ENCODE results near the gene GYS2.
"Not testable (repeated sequence)": the region's sequence is repeated elsewhere in the genome, so short reads cannot be mapped to it uniquely, and the experiment has no call there.

GYS2 gene

DNA sequence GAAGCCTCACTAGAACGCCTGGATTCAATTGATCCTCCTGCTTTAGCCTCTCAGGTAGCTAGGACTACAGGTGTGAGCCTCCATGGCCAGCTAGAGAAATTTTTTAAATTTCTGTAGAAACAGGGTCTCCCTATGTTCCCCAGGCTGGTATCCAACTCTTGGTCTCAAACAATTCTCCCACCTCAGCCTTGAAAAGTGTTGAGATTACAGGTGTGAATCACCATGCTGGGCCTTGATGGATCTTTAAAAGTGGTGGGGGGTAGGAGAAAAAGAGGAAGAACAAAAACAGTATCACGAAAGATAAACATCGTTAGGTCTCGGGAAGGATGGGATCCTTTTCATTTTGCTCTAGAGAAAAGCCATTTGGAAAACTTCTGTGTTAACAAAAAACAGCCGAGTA lies 4.5 kb downstream of the GYS2 start:
- DNase-seq: no peak

DNA sequence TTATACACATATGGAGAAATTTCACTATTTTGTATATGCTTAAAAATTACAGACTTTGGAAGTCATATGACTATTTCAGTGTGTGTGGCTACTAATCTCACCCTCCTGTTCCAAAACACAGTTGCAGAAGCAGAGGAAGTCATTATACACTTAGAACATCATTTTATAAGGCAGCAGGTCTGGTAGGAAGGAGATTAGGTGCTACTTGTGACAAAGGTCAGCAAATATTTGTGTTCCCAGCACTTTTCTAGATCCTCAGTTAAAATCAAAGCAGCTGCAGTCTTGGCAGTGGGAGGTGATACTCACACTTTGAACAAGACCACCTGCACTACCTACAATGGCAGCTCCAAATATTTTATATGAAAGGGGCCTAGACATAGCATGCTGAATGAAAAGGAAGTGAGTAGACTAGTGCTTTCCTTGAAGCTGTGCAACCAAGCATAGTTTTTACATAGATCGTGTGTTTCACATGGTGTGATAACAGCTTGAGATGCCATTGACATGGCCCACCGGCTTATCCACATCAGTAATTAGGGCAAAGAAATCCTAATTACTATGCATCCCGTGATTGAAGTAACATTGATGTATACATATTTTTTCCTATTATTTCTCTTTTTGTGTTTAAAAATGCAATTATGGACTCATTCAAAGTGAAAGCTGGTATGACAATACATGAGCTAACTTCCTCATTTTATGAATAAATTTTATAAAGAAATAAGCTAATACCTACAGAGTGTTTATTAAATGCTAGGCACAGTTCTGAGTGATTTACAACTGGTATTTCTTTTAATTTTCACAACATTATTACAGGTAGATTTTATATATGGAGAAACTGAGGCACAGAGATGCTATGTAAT lies 5.3 kb downstream of the GYS2 start:
- no peak for DNase-seq

DNA sequence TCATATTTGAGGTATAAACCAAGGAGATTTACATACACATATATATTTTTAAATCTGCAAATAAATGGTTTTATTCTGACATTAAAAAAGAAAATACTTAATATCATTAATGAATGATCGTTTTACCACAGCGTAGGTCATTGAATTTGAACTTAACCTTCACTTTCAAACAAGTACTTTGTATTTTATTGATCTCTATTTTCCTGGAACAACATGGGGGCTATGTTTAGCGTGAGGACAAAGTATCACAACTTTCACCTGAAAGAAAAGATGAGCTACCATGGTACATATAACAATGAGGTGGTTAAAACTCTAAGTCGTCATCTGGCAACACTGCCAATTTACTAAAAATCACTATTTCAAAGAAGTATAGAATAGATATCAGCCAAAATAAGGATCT lies 6.0 kb downstream of the GYS2 start:
- DNase-seq: no peak

DNA sequence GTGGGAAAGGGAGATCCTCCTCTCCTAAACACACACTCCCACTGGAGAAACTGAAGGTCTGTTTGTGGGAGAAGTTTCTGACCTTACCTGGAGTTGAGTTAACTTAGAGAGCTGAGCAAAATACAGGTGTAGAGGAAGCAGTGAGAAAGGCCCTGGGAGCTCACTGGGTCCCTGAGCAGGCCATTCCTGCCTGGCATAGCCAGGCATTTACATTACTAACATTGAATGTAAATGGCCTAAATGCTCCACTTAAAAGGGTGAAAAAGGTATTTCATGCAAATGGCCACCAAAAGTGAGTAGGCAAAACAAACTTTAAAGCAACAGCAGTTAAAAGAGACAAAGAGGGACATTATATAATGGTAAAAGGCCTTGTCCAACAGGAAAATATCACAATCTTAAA lies 9.3 kb downstream of the GYS2 start:
- DNase-seq: not testable (repeated sequence)

DNA sequence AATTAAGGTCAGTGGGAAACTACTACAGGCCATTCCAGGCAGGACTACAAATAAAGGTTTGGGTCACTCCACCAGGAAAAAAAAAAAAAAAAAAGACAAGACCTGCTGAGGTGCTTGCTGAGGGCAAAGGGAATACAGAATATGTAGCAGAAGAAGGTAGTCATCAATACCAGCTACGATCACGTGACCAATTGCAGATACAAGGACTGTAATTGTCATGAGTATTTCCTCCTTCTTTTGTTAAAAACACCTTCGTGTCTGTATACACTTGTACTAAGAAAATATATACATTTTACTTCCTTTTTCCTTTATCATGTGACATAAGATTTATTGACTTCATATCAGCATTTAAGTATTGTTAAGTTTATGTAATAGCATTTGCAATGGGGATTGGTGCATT lies 19.2 kb downstream of the GYS2 start:
- no peak for DNase-seq

DNA sequence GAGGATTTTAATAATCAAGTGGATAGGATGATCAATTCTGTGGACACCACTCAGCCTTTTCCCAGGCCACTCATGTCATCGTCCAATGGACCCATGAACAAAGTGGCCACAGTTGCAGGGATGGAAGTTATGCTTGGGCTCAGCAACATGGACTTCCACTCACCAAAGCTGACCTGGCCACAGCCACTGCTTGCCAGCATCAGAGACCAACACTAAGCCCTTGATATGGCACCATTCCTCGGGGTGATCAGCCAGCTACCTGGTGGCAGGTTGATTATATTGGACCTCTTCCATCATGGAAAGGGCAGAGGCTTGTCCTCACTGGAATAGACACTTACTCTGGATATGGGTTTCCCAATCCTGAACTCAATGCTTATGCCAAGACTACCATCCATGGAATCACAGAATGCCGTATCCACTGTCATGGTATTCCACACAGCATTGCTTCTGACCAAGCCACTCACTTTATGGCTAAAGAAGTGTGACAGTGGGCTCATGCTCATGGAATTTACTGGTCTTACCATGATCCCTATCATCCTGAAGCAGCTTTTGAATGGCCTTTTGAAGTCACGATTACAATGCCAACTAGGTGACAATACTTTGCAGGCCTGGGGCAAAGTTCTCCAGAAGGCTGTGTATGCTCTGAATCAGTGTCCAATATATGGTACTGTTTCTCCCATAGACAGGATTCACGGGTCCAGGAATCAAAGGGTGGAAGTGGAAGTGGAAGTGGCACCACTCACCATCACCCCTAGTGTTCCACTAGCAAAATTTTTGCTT lies 20.1 kb downstream of the GYS2 start:
- not testable (repeated sequence) for DNase-seq

DNA sequence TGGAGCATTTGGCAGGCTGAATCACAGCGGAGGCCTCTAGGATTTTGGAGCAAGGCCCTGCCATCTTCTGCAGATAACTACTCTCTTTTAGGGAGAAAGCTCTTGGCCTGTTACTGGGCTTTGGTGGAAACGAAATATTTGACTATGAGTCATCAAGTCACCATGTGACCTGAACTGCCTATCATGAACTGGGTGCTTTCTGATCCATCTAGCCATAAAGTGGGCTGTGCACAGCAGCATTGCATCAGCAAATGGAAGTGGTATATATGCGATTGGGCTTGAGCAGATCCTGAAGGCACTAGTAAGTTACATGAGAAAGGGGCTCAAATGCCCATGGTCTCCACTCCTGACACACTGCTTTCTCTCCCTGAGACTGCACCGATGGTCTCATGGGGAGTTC lies 21.1 kb downstream of the GYS2 start:
- DNase-seq: no peak

DNA sequence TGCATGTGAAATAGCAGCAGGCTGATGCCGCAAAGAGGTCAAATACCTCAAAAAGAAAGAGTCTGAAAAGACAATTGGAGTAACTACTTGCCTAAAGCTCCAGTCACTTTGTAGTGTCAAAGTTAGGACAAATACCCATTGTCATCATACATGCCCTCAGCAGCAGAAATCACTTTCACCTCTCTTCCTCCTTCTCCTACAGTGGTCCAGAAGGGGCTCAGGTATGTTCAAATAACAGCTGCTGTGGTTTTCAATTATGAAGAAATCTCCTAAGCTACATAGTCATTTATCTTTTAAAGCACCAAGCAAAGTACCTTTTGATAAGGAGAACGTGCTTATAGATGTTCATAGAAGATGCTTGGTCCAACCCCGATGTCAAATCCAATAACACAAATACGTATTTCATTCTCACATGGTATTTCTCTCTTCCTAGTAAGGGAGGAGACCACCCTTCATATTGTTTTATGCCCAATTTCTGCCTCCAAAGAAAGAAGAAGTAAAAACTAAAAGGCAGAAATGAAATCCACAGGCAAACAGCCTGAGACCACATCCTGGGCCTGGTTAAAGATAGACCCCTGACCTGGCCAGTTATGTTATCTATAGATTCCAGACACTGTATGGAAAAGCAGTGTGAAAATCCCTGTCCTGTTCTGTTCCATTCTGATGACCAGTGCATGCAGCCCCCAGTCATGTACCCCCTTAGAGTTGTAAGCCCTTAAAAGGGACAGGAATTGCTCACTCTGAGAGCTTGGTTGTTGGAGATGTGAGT lies 23.7 kb downstream of the GYS2 start:
- no peak for DNase-seq

DNA sequence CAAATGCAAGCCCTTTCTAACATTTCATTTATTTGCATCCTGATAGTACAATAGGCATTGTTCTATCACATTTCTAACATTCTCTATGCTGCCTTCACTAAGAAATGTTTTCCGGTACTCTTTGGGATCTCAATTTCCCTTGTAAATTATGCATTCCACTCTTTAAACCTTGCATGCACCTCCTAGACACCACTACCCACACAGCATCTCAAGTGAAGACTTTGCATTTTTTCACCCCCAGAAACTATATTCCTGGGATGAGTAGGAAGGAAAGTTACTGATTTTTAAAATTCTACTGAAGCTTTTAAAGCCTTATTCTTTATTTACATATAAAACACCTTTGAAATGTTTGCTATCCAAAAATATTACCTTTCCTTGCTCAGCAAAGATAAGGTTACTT lies 27.1 kb downstream of the GYS2 start:
- no peak for DNase-seq

DNA sequence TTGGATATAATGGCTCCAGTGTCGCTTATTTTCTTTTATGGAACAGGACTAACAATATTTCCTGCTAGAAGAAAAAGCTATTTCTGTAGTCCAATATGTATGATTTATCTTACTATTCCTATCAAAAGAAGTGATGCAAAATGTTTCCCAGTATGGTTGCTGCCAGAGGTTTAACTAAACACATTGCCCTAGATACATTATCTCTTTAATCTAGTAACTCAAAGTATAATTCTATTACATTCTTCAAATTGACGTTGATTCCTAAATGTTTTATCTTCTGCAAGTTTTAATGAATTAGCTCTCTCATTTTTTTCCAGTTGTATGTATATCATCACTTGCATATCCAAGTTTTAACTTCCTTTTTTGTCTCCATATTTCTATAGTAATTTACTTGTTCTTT lies 28.2 kb downstream of the GYS2 start:
- no peak for DNase-seq

DNA sequence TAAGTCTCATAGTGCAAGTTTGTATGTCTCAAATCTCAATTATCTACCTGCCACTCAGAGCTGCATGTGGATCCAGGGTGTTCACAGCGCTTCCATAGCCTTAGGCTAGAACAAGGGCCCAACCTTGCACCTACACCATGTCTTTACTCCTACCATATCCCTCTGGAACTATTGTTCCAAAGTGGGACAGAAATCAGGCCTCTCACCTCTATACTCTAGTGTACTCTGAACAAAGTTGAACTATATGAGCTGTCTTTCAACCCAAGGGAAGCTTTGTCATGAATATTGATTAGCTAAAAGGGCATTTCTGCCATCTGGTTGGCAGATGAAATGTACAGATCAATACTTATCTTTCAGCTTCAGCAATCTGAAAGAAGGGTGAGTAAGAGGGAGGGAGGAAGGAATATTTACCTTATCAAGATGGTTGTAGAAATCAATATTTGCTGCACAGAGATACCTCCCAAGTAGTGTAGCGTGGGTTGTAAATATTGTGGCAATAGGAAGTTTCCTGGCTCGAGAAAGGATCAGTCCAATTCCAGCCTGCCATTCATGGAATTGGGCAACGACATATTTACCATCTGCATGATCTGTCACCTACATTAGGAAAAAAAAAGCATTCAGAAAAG lies 30.8 kb downstream of the GYS2 start:
- DNase-seq: no peak

DNA sequence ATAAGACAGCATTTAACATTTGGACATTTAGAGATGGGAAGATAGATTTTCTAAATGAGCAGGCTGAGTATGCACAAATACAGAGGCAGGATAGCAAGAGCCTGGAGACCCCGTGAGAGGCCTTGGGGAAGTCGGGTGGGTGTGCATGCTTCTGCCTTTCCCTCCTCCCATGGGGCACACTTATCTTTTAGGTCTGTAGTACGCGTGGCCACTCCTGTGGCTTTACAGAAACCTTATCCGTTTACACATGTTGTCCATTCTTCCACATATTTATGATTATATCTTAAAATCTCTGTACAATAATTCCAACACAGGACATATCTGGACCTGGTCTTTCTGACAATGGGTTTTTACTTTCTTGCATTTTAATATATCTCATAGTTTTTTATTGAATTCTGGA lies 33.6 kb downstream of the GYS2 start:
- no peak for DNase-seq

DNA sequence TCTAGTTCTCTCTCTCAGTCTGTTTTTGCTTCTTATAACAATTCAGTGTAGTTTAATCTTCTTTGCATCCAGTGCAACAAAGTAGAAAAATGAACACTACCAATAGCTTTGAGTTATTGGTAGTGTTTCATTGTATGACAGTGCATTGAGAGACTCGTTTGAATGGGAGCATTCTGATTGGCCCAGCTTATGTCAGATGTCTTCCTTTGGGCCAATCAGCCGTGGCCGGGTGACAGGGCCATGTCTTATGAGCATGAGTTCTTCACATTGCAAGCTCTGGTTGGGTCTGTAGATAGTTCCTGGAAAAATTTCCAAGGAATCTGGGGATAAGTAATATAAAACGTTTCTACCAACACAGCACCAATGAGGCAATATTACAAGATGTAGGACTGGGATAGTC lies 36.5 kb downstream of the GYS2 start:
- no peak for DNase-seq

DNA sequence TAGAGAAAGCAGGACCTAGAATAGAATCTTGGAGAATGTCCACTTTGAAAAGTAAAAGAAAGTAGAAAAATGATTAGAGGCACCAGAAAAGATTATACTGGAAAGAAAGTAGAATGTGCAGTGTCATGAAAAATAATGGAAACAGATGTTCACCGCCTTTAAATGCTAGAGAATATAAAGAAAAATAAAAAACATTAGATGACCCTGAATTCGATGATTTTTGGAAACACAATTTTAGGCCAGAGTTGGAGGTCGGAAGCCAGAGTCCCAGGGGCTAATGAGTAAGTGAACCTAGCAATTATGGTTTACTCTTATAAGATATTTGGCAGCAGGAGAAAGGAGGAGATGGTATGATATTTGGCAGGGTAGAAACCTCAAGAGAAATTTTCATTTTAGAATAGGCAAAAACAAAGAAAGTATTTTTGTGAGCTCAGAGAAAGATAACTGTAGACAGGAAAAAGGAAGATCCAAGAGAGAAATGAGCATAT lies 37.7 kb downstream of the GYS2 start:
- DNase-seq: no peak

DNA sequence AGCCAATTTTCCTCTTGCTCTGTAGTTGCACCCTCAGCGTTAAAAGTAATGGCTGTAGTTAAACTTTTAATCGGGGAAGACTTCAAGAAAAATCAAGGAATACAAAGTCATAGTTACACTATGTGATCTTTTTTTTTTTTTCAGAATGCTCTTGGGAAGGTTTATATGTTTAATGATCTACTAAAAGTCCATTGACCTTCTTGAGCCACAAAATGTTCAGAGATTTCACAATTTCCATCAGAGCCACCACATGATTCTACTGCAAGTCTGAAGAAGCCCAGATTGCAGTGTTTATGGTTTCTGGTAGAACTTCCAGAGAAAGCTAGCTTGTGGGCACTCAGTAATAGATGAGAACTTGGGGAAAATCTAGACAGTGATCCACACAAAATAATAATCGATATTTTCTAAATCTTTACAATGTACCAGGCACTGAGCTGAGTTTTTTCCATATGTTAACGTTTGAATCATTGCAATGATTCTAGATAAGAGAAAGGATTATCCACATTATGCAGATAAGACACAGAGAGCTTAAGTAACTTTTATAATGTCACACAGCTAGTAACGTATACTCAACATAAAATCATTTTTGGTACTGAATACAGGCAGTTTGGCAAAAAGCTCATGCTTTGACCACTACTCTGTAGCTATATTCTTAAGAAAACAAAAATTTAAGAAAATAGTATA lies 38.3 kb downstream of the GYS2 start:
- DNase-seq: no peak

DNA sequence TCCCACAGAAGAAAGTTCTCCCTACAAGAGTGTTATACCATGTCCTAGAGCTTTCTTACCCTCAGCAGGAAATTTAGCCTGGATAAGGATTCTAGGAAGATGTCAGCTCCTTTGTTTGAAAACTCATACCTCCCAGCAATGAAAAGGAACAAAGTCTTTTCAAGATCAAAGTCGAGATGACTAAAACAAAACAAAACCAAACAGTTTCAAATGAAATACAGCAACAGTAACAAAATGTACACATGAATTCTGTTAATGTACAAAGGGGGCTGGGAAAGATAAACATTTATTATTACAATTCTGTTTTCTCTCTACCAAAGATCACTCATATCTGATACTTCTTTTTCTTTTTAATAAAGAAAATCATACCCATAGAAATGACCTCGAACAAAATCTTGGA lies 41.8 kb downstream of the GYS2 start:
- DNase-seq: no peak

DNA sequence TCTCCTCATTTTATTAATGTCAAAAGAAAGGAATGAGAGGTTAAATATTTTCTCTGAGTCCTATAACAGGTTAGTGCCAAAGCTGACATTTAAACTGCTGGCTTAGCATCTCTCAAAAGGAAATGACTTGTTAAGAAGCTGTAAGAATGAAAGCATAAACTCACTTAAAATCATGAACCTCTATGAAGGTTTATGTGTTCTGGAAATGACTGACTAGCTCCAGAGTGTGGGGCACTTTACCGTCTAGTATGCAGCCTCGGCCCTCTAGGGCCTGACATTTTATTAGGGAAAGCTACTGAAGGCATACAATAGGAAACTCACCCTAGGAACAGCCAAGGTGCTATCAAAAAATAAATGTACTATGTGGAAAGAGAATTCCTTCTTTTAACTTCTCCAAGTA lies 43.5 kb downstream of the GYS2 start:
- no peak for DNase-seq

DNA sequence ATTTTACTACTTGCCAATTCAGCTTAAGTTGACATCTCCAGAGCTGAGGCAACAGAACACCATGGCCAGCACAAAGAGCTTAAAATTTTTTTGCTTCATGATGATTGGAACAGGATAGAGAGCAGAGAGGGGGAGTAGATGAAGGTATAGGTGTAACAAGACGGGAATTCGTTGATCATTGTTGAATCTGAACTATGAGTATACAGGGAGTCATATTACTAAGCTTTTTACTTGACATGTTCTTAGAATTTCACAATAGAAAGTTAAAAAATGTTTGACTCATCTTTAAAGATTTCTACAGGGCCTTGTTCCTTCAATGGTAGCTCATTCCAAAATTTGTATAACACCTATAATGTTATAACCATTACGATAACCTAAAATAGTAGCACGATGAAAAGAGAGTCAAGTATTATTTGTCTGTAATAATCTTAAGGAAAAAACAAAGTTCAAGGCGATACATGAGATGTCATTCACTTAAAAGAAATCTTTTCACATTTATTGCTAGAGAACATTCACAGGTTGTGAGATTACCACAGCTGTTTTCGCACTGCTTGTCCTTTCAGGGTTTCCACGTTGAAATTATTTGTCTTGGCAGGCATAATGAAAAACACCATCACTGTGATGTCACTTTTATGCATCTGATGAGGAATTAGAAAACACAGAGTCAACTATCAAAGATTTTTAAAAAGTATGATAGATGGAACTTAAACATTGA lies 44.6 kb downstream of the GYS2 start:
- no peak for DNase-seq

DNA sequence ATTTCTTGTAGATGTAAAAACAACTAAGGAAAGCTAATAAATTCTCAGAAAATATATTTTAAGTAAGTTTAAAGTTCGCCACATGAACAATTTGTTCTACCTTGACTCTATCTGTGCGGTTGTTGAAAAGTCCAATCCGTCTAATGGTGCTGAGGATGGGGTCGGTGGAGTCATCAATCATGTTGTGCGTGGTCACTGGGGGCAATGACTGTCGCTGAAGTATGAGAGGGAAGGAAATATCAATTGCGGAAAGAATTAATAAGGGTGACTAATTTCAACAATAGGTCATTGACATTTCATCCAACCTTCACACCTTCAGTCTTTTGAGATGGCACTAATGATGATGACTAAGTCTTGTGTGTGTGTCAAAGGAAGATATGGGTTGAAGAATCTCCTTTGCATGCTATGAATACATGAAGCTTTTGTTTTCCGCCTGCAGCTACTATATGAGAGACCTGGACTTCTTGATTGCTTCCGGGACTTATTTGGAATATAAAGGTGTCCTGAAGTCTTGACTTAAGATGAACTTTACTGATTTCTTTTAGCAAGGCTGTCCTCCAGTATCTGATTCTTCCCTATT lies 46.5 kb downstream of the GYS2 start:
- DNase-seq: no peak

DNA sequence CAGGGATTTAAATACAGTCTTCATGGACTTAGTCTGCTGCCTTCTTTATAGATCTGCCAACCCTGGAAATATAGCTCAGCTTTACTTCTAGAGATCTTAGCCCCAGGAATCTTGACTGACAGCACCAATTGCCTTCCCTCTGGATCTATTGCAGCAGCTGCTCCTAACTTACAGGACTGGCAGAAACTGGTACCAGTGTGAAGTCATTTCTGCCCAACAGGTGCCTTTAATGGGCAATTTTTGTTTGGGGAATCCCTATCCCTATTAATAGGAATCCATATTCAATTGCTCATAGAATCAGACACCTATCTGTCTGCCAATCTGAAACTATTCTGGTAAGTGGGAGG lies 51.3 kb downstream of the GYS2 start:
- DNase-seq: no peak

DNA sequence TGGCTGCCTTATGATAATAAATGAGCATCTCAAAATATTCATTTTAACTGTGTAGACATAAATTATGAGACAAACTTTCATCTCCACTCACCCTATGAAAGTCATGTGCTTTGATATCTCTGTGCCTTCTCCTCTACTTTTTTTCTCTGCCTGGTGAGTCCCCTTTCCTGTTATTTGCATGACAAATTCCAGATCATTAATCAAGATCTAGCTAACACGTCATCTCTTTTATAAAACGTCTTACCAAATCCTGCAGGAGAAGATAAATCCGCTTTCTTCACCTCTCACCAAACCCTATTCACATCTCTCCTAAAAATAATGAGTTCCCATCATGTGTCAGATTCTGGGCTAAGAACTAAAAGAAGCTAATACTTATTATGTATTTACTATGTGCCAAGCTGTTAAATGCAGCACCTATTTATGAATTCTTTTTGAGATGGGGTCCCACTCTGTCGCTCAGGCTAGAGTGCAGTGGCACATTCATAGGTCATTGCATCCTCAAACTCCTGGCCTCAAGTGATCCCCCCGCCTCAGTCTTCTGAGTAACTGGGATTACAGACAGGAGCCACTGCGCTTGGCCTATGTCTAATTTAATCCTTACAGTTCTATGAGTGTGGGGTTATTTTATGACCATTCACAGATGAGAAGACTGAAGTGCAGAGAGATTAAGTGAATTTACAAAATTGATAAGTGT lies 51.9 kb downstream of the GYS2 start:
- DNase-seq: no peak

All from CD4-positive, alpha-beta T cell treated with Interleukin-17A for 1 hour (primary cell).